CD14-positive monocyte (primary cell): ENCODE results near the gene GRID2. TPM values are rescaled to one million over a fixed set of nuclear protein-coding genes. Genes with fewer than 3 reads are reported as not detected.

Experiments used
- DNase-seq, 3 donors: peaks; one replicate each; pipeline ENCODE4 v3.0.0-alpha.2; 2011 to 2022
- H2AFZ ChIP-seq: 2 replicates; pipeline ENCODE4 v1.6.0; 2012; ENCODE audit warnings: mild to moderate bottlenecking, low read depth, low read length, inconsistent platforms; ENCODE audit not compliant: insufficient read depth, poor library complexity, severe bottlenecking
- H3K27ac ChIP-seq, 2 donors: 1 replicate in 1 of 2; 2 replicates in 1 of 2; pipeline ENCODE4 v1.5.1; 2012 to 2013; ENCODE audit warnings: low read length in 2 of 2, control low read depth in 1 of 2, inconsistent platforms in 1 of 2, low read depth in 1 of 2, mild to moderate bottlenecking in 1 of 2
- H3K27me3 ChIP-seq, 2 donors: one replicate each; pipeline versions ENCODE4 v1.6.0 to v1.6.1; 2011 to 2013; ENCODE audit warnings: low read length in 2 of 2; ENCODE audit not compliant: control insufficient read depth in 2 of 2, insufficient read depth in 2 of 2
- H3K36me3 ChIP-seq, 2 donors: replicated peaks in 1 of 2; 1 replicate in 1 of 2; 2 replicates in 1 of 2; pipeline versions ENCODE4 v1.5.1 to v1.6.1; 2012 to 2013; ENCODE audit warnings: low read length in 2 of 2, control low read depth in 1 of 2, inconsistent platforms in 1 of 2, mild to moderate bottlenecking in 1 of 2; ENCODE audit not compliant: insufficient read depth in 2 of 2, control insufficient read depth in 1 of 2
- H3K4me1 ChIP-seq, 2 donors: 1 replicate in 1 of 2; 2 replicates in 1 of 2; pipeline versions ENCODE4 v1.5.1 to v1.6.1; 2012 to 2013; ENCODE audit warnings: low read length in 2 of 2, control low read depth in 1 of 2, inconsistent platforms in 1 of 2, mild to moderate bottlenecking in 1 of 2, moderate library complexity in 1 of 2; ENCODE audit not compliant: insufficient read depth in 2 of 2, control insufficient read depth in 1 of 2
- H3K4me2 ChIP-seq: replicated peaks from 2 replicates; pipeline ENCODE3; 2012; ENCODE audit warnings: low read length, moderate library complexity, mild to moderate bottlenecking; ENCODE audit not compliant: poor library complexity, severe bottlenecking; ENCODE audit errors: extremely low read depth
- H3K4me3 ChIP-seq, 3 experiments: fragments of 200-600 bp in 1 of 3; sonication (generic) in 1 of 3; replicated peaks in 1 of 3; 1 replicate in 2 of 3; 2 replicates in 1 of 3; pipeline ENCODE4 v1.5.1; 2011 to 2013; ENCODE audit warnings: low read length in 3 of 3, mild to moderate bottlenecking in 3 of 3, control low read depth in 2 of 3, low read depth in 2 of 3, inconsistent platforms in 1 of 3, moderate library complexity in 1 of 3
- H3K79me2 ChIP-seq: 2 replicates; pipeline ENCODE4 v1.6.0; 2012; ENCODE audit warnings: mild to moderate bottlenecking, control low read depth, inconsistent platforms, low read length, moderate library complexity; ENCODE audit not compliant: insufficient read depth
- H3K9ac ChIP-seq: 2 replicates; pipeline ENCODE4 v1.6.0; 2017; ENCODE audit warnings: low read length, mild to moderate bottlenecking; ENCODE audit not compliant: insufficient read depth, poor library complexity, severe bottlenecking
- H3K9me3 ChIP-seq, 2 donors: replicated peaks in 1 of 2; 1 replicate in 1 of 2; 2 replicates in 1 of 2; pipeline versions ENCODE4 v1.5.1 to v1.6.1; 2012 to 2013; ENCODE audit warnings: low read length in 2 of 2, control low read depth in 1 of 2; ENCODE audit not compliant: control insufficient read depth in 1 of 2, insufficient read depth in 1 of 2
- H4K20me1 ChIP-seq: 2 replicates; pipeline ENCODE4 v1.6.0; 2012; ENCODE audit warnings: mild to moderate bottlenecking, low read length, control low read depth, moderate library complexity; ENCODE audit not compliant: insufficient read depth
- H3K27ac Mint-ChIP-seq, 7 donors: one replicate each; pipeline ENCODE4 v1.8.0; 2020; ENCODE audit warnings: mild to moderate bottlenecking in 7 of 7, mixed read lengths in 7 of 7, moderate library complexity in 6 of 7, inconsistent platforms in 2 of 7
- H3K27me3 Mint-ChIP-seq, 3 donors: one replicate each; pipeline ENCODE4 v1.8.0; 2021 to 2022; ENCODE audit warnings: low read depth in 3 of 3, mild to moderate bottlenecking in 3 of 3, mixed read lengths in 3 of 3, moderate library complexity in 3 of 3, inconsistent platforms in 1 of 3
- H3K36me3 Mint-ChIP-seq, 2 donors: one replicate each; pipeline ENCODE4 v1.8.0; 2020; ENCODE audit warnings: mixed read lengths in 2 of 2, inconsistent platforms in 1 of 2, mild to moderate bottlenecking in 1 of 2
- H3K4me1 Mint-ChIP-seq: one replicate; pipeline ENCODE4 v1.8.0; 2020; ENCODE audit warnings: mild to moderate bottlenecking, mixed read lengths
- H3K4me3 Mint-ChIP-seq, 2 donors: one replicate each; pipeline ENCODE4 v1.8.0; 2020; ENCODE audit warnings: mild to moderate bottlenecking in 2 of 2, mixed read lengths in 2 of 2, moderate library complexity in 1 of 2
- H3K9me3 Mint-ChIP-seq, 7 donors: one replicate each; pipeline ENCODE4 v1.8.0; 2020 to 2022; ENCODE audit warnings: mixed read lengths in 7 of 7, mild to moderate bottlenecking in 6 of 7, moderate library complexity in 6 of 7, inconsistent platforms in 2 of 7
- CTCF ChIP-seq: fragments of 200-600 bp; IDR thresholded peaks from one replicate; pipeline ENCODE4 v1.8.0; 2022; ENCODE audit warnings: antibody characterized with exemption, mild to moderate bottlenecking
- WGBS: methylation state at CpG from one replicate; pipeline ENCODE4 v1.1.5; 2013; ENCODE audit warnings: missing lambda C conversion rate; ENCODE audit not compliant: insufficient coverage; 5-methylcytosine and 5-hydroxymethylcytosine counted together
- intact Hi-C, 2 donors: fragments of 100-400 bp; cut with micrococcal nuclease; formaldehyde crosslinking; loops; one replicate each; pipeline versions ENCODE4 v1.15.0 to v1.15.1; 2023
- polyA plus RNA-seq, 3 donors: library from polyadenylated mRNA; depleted of rRNA in 1 of 3; unstranded in 2 of 3; stranded (reverse) in 1 of 3; fragments of 300-500 nt in 2 of 3; fragments of >200 nt in 1 of 3; fragmentation: Illumina TruSeq in 2 of 3; gene quantifications; 1 replicate in 2 of 3; 2 replicates in 1 of 3; pipeline ENCODE4 v1.2.3, GENCODE V29; 2012 to 2021

The GRID2 gene
- polyA plus RNA-seq, 3 donors: not detected

- TF ChIP-seq CTCF: no peak
- Histone ChIP-seq H4K20me1 (no peaks in the 10 kb centered on the region), H3K27ac (no peak overlapping the region), H3K79me2 (no peaks in the 10 kb centered on the region), H3K4me3 (no peak overlapping the region), H2AFZ (no peak overlapping the region), H3K9me3 (peaks cover 0 to 4% of the 10 kb centered on the region in 2 donors), H3K9ac (no peak overlapping the region), H3K36me3 (no peaks in the 10 kb centered on the region), H3K27me3 (no peaks in the 10 kb centered on the region), H3K4me2 (no peak overlapping the region), H3K4me1 (no peaks in the 10 kb centered on the region)
- H3K27ac Mint-ChIP-seq: no peak overlapping the region
- H3K36me3 Mint-ChIP-seq: no peaks in the 10 kb centered on the region
- no peaks in the 10 kb centered on the region for H3K4me1 Mint-ChIP-seq
- no CpG with 5 or more reads among the region's 3 CpGs for WGBS
- no peak overlapping the region for H3K4me3 Mint-ChIP-seq
- no peak for DNase-seq
- peaks cover 0 to 6% (median 2%) of the 10 kb centered on the region in 7 donors for H3K9me3 Mint-ChIP-seq
- H3K27me3 Mint-ChIP-seq: no peaks in the 10 kb centered on the region
- intact Hi-C loops: no loop called here
These were observed 1197.5 kb downstream of the GRID2 start for GRCh38 chr4:93501244-93501643.

DNA sequence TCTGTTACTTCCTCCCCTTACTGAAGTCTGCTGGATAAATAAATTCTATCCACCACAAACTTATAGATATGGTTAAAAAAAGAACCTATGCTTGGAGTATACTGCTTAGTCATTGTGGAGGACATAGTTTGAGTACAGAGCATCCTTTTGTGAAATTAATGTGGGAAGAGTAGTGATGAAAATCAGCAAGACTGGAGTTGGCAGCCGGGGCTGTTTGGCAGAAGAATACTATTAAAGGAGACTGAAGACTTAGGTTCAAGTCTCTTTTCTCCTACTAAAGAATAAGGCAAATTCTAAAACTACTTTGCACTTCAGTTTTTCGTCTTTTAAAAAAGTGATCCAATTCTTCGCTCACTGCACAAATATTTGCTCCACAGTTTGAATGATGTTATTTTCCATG lies 1198.2 kb downstream of the GRID2 start:
- Mint-ChIP-seq H3K9me3 (peaks cover 0 to 6% (median 2%) of the 10 kb centered on the region in 7 donors), H3K4me1 (no peaks in the 10 kb centered on the region), H3K4me3 (no peak overlapping the region), H3K27me3 (peaks cover 0 to 2% (median 0%) of the 10 kb centered on the region in 3 donors), H3K36me3 (no peaks in the 10 kb centered on the region), H3K27ac (no peak overlapping the region)
- Histone ChIP-seq H3K27ac (no peak overlapping the region), H3K4me3 (no peak overlapping the region), H3K79me2 (no peaks in the 10 kb centered on the region), H2AFZ (no peak overlapping the region), H3K36me3 (no peaks in the 10 kb centered on the region), H3K9me3 (peaks cover 0 to 4% of the 10 kb centered on the region in 2 donors), H3K4me1 (no peaks in the 10 kb centered on the region), H3K9ac (no peak overlapping the region), H3K4me2 (no peak overlapping the region), H3K27me3 (no peaks in the 10 kb centered on the region), H4K20me1 (no peaks in the 10 kb centered on the region)
- DNase-seq: no peak
- no peak for TF ChIP-seq CTCF
- no CpG with 5 or more reads among the region's 3 CpGs for WGBS
- intact Hi-C loops: no loop called here
